Kidney (tissue), 14 donors: ENCODE measurements around the gene ARAP2. TPM values are rescaled to one million over a fixed set of nuclear protein-coding genes. Genes with fewer than 3 reads are reported as not detected.

Source experiments
- DNase-seq, 5 donors: peaks; one replicate each; pipeline ENCODE4 v3.0.0-alpha.2; 2013 to 2020
- FAIRE-seq: peaks from 2 replicates; lab custom pipeline; 2012; peaks lifted over from hg19 to GRCh38; lab: Jason Lieb, UNC
- H3K27ac ChIP-seq, 2 donors: one replicate each; pipeline ENCODE4 v1.7.0; 2013; ENCODE audit warnings: low read depth in 2 of 2, low read length in 2 of 2, inconsistent platforms in 1 of 2
- H3K27me3 ChIP-seq: one replicate; pipeline ENCODE4 v1.7.1; 2013; ENCODE audit warnings: low read length, inconsistent platforms; ENCODE audit not compliant: control insufficient read depth, insufficient read depth
- H3K36me3 ChIP-seq, 3 donors: one replicate each; pipeline versions ENCODE4 v1.7.0 to v1.7.1; 2013; ENCODE audit warnings: low read length in 3 of 3, control low read depth in 1 of 3, inconsistent platforms in 1 of 3; ENCODE audit not compliant: insufficient read depth in 3 of 3, control insufficient read depth in 2 of 3
- H3K4me1 ChIP-seq, 3 donors: one replicate each; pipeline versions ENCODE4 v1.7.0 to v1.7.1; 2013; ENCODE audit warnings: low read length in 3 of 3, inconsistent platforms in 1 of 3, low read depth in 1 of 3; ENCODE audit not compliant: control insufficient read depth in 2 of 3, insufficient read depth in 2 of 3
- H3K4me3 ChIP-seq, 3 donors: one replicate each; pipeline versions ENCODE4 v1.7.0 to v1.8.1; 2013; ENCODE audit warnings: low read length in 3 of 3, control low read depth in 1 of 3, inconsistent platforms in 1 of 3
- H3K9ac ChIP-seq, 3 donors: one replicate each; pipeline versions ENCODE4 v1.7.0 to v1.7.1; 2013; ENCODE audit warnings: low read length in 3 of 3, control low read depth in 1 of 3, inconsistent platforms in 1 of 3
- H3K9me3 ChIP-seq, 3 donors: one replicate each; pipeline versions ENCODE4 v1.7.0 to v1.7.1; 2013; ENCODE audit warnings: low read length in 3 of 3, control low read depth in 1 of 3, inconsistent platforms in 1 of 3; ENCODE audit not compliant: control insufficient read depth in 2 of 3, insufficient read depth in 1 of 3
- CTCF ChIP-seq: IDR thresholded peaks from 3 replicates; pipeline ENCODE4 v1.5.1; 2012; ENCODE audit warnings: mild to moderate bottlenecking, moderate library complexity, borderline replicate concordance; ENCODE audit not compliant: insufficient read depth; ENCODE audit errors: extremely low read depth
- intact Hi-C: fragments of 100-400 bp; cut with DNase I; formaldehyde crosslinking; loops from one replicate; pipeline ENCODE4 v1.11.1; 2022
- polyA plus RNA-seq: library from polyadenylated mRNA; stranded (reverse); fragments of 350-450 nt; fragmentation: Illumina TruSeq; extraction: RNeasy Lipid Tissue Mini Kit (QIAGEN cat#74804); gene quantifications from one replicate; pipeline ENCODE4 v1.2.3, GENCODE V29; 2014; ENCODE audit warnings: low read depth, low replicate concordance; ENCODE audit not compliant: insufficient read depth
- total RNA-seq: library from RNA; stranded (reverse); fragmentation: NEBNext Ultra II Directional; extraction: Animal tissue kit (Norgen Biotek cat#: 25700); gene quantifications from one replicate; pipeline ENCODE4 v1.2.1, GENCODE V29; 2021
- donor health status: control.
- donor health status: control.
- donor health status: control.
- donor health status: control.
- donor health status: control.
- donor health status: DM: yes; HTN: yes; CAD: no.
- donor health status: Normal renal cell carcinoma (clear cell type).

ARAP2 gene
- total and polyA plus RNA-seq, 2 donors from 2014 or later = 3.1 to 33.5 TPM

DNA sequence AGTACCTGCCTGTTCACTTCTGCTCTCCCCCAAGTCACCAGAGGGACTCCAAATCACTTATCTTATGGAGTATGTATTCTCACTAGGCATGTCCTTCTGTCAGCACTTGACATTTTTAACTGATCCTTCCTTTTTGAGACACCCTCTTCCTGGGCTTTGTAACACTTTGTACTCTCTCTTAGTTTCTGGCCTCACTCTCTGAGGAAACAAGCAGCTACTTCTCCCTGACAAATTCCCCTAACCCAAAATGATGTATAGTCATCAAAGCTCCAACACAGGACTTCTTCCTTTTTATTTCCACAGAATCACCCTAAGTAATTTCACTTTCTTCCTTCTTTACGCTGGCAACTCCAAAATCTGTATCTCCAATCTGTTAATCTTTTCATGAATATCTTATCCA, 101.8 kb downstream of the ARAP2 start:
- FAIRE-seq = no peak
- Histone ChIP-seq H3K27me3 (no peaks in the 10 kb centered on the region), H3K36me3 (no peaks in the 10 kb centered on the region), H3K27ac (no peak overlapping the region), H3K4me3 (no peak overlapping the region), H3K4me1 (no peaks in the 10 kb centered on the region), H3K9ac (no peak overlapping the region), H3K9me3 (no peaks in the 10 kb centered on the region)
- intact Hi-C loops = no loop called here
- no peak for DNase-seq
- no peak for TF ChIP-seq CTCF

- DNase-seq (no peak), FAIRE-seq (no peak)
- no peaks in the 10 kb centered on the region for H3K4me1 ChIP-seq
- H3K27ac ChIP-seq = no peak overlapping the region
- intact Hi-C loops = no loop called here
- no peaks in the 10 kb centered on the region for H3K27me3 ChIP-seq
- no peak overlapping the region for H3K9ac ChIP-seq
- no peaks in the 10 kb centered on the region for H3K36me3 ChIP-seq
- H3K9me3 ChIP-seq = no peaks in the 10 kb centered on the region
- no peak overlapping the region for H3K4me3 ChIP-seq
- no peak for TF ChIP-seq CTCF
Measured at GRCh38 chr4:36141186-36141585, 103.1 kb downstream of the ARAP2 start.

- Histone ChIP-seq H3K9me3 (no peaks in the 10 kb centered on the region), H3K4me1 (no peaks in the 10 kb centered on the region), H3K9ac (no peak overlapping the region), H3K36me3 (no peaks in the 10 kb centered on the region), H3K27ac (no peak overlapping the region), H3K27me3 (no peaks in the 10 kb centered on the region), H3K4me3 (no peak overlapping the region)
- TF ChIP-seq CTCF = no peak
- no peak for FAIRE-seq
- intact Hi-C loops = no loop called here
- no peak for DNase-seq
Measured at GRCh38 chr4:36140421-36140820, 103.9 kb downstream of the ARAP2 start.

- intact Hi-C loops = no loop called here
- Histone ChIP-seq H3K4me3 (no peak overlapping the region), H3K36me3 (no peaks in the 10 kb centered on the region), H3K27ac (no peak overlapping the region), H3K9me3 (no peaks in the 10 kb centered on the region), H3K4me1 (no peaks in the 10 kb centered on the region), H3K9ac (no peak overlapping the region), H3K27me3 (no peaks in the 10 kb centered on the region)
- TF ChIP-seq CTCF = no peak
- no peak for FAIRE-seq
- no peak for DNase-seq
Measured at GRCh38 chr4:36138220-36138619, 106.1 kb downstream of the ARAP2 start.
